Mesendoderm (in vitro differentiated cells): ENCODE measurements around the gene IMMT.

Source experiments
- DNase-seq: peaks from one replicate; pipeline ENCODE4 v3.0.0; 2013
- H2AK5ac ChIP-seq: 2 replicates; pipeline ENCODE4 v1.6.1; 2013; ENCODE audit warnings: low read length, inconsistent platforms
- H2BK120ac ChIP-seq: 2 replicates; pipeline ENCODE4 v1.6.1; 2013; ENCODE audit warnings: low read depth, mild to moderate bottlenecking, low read length, moderate library complexity, mixed read lengths
- H2BK15ac ChIP-seq: replicated peaks from 2 replicates; pipeline ENCODE4 v1.6.1; 2013; ENCODE audit warnings: low read depth, mild to moderate bottlenecking, moderate library complexity
- H2BK5ac ChIP-seq: 2 replicates; pipeline ENCODE4 v1.6.1; 2013; ENCODE audit warnings: low read length, inconsistent platforms
- H3K18ac ChIP-seq: 2 replicates; pipeline ENCODE4 v1.6.1; 2013; ENCODE audit warnings: mild to moderate bottlenecking, low read length, mixed read lengths
- H3K23ac ChIP-seq: one replicate; pipeline ENCODE4 v1.6.1; 2013; ENCODE audit warnings: low read length
- H3K27ac ChIP-seq: 2 replicates; pipeline ENCODE4 v1.5.1; 2013; ENCODE audit warnings: low read depth, mild to moderate bottlenecking, inconsistent platforms, low read length, moderate library complexity
- H3K27me3 ChIP-seq: 2 replicates; pipeline ENCODE4 v1.6.1; 2013; ENCODE audit warnings: low read length, control low read depth, mild to moderate bottlenecking, inconsistent platforms; ENCODE audit not compliant: insufficient read depth, poor library complexity
- H3K36me3 ChIP-seq: 2 replicates; pipeline ENCODE4 v1.6.1; 2013; ENCODE audit warnings: low read length, inconsistent platforms; ENCODE audit not compliant: control insufficient read depth, insufficient read depth
- H3K4ac ChIP-seq: one replicate; pipeline ENCODE4 v1.6.1; 2013; ENCODE audit warnings: low read depth, mild to moderate bottlenecking, low read length, moderate library complexity
- H3K4me1 ChIP-seq: 2 replicates; pipeline ENCODE4 v1.6.1; 2013; ENCODE audit warnings: low read depth, low read length, inconsistent platforms; ENCODE audit not compliant: control insufficient read depth
- H3K4me2 ChIP-seq: 2 replicates; pipeline ENCODE4 v1.6.1; 2013; ENCODE audit warnings: low read length
- H3K4me3 ChIP-seq: 2 replicates; pipeline ENCODE4 v1.5.1; 2013; ENCODE audit warnings: mild to moderate bottlenecking, low read length
- H3K56ac ChIP-seq: one replicate; pipeline ENCODE4 v1.6.1; 2013; ENCODE audit warnings: low read length
- H3K79me1 ChIP-seq: 2 replicates; pipeline ENCODE4 v1.6.1; 2013; ENCODE audit warnings: low read length, inconsistent platforms
- H3K79me2 ChIP-seq: 2 replicates; pipeline ENCODE4 v1.6.1; 2013; ENCODE audit warnings: mild to moderate bottlenecking, low read length; ENCODE audit not compliant: control insufficient read depth, insufficient read depth
- H3K9ac ChIP-seq: 2 replicates; pipeline ENCODE4 v1.6.1; 2013; ENCODE audit warnings: low read length, inconsistent platforms
- H4K5ac ChIP-seq: one replicate; pipeline ENCODE4 v1.6.1; 2013; ENCODE audit warnings: low read length
- H4K8ac ChIP-seq: one replicate; pipeline ENCODE4 v1.6.1; 2013; ENCODE audit warnings: low read depth, mild to moderate bottlenecking, control low read depth, low read length, moderate library complexity
- WGBS: extraction: QIAGEN DNeasy Blood & Tissue Kit; methylation state at CpG from one replicate; pipeline ENCODE4 v1.1.7; 2013; ENCODE audit warnings: low lambda C conversion rate, missing lambda C conversion rate; ENCODE audit not compliant: insufficient coverage; ENCODE audit errors: extremely low coverage; 5-methylcytosine and 5-hydroxymethylcytosine counted together

The IMMT gene

DNA sequence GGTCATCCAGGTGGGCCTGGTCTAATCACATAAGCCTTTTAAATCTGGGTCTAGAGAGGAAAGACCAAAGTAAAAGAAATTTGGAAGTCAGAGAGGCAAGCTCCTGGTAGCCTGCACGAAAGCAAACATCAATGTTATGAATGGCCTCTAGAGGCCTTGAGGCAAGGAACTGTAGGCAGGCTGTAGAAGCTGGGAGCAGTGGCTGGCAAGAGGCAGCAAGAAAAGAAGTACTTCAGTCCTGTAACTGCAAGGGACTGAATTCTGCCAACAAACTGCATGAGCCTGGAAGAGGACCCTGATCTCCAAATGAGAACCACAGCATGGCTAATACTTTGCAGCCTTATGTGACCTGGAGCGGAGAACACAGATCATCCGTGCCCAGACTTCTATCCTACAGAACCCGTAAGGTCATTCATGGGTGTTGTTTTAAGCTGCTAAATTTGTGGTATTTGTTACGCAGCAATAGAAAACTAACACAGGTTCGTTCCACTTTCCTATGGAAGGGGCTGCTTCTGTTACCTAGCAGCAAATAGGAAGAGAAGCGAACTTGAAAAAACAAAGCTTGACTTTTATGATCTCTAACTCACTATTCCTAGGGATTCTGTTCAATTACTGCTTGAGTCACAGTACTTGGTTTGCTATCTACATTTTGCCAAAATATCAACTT, 1.2 kb downstream of the IMMT start:
- H4K8ac ChIP-seq, result no peak overlapping the region
- DNase-seq, result peak; percentile 63

DNA sequence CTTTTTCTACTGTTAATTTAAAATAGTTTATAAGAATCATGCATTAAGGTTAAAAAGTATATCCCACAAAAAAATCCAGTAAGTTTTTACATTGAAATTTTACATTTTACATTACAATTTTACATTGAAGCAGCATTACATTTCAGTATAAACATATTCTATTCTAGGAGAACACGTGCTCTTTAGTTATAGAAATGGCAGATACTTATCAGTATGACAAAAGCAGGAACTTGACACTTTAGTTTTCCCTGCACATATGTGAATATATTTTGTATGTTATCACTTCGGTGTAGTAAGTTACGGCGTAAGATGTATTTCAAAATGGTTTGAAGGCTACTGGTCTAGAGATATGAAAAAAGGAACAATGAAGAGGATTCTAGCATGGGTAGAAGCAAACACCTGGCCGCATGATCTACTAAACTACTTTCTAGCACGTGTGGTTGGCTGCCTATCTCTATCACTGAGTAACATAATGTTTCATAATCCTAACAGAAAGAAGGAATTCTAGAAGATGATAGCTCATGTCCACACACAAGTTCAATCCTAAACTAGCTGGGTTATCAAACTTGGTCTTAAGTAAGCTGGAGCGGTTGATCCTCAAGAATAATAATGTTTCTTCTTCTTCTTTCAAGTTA, 5.4 kb downstream of the IMMT start:
- Histone ChIP-seq H3K56ac (no peak overlapping the region), H3K4me1 (peaks cover 12% of the 10 kb centered on the region), H2BK15ac (no peak overlapping the region), H2BK5ac (no peak overlapping the region), H2BK120ac (no peak overlapping the region), H3K9ac (no peak overlapping the region), H3K27me3 (no peaks in the 10 kb centered on the region), H3K36me3 (peaks cover 1% of the 10 kb centered on the region), H3K79me1 (peaks cover 23% of the 10 kb centered on the region), H3K27ac (no peak overlapping the region), H3K79me2 (peaks cover 67% of the 10 kb centered on the region), H3K4ac (no peak overlapping the region), H2AK5ac (no peak overlapping the region), H3K4me2 (no peak overlapping the region), H3K23ac (no peak overlapping the region), H4K5ac (no peak overlapping the region), H4K8ac (no peak overlapping the region), H3K18ac (no peak overlapping the region), H3K4me3 (no peak overlapping the region)
- WGBS, result 100% methylated on average over 3 of the region's 7 CpGs
- DNase-seq, result no peak

More for the DNA sequence above, 1.2 kb downstream of the IMMT start:
- Histone ChIP-seq H3K4me3 (peak overlapping the region; percentile 89), H3K4me1 (peaks cover 6% of the 10 kb centered on the region), H2AK5ac (peak overlapping the region; percentile 22), H3K56ac (peak overlapping the region; percentile 90), H3K79me1 (peaks cover 15% of the 10 kb centered on the region), H3K4ac (no peak overlapping the region), H3K79me2 (peaks cover 45% of the 10 kb centered on the region), H3K18ac (no peak overlapping the region), H4K5ac (no peak overlapping the region), H3K9ac (peak overlapping the region; percentile 89), H3K36me3 (peaks cover 1% of the 10 kb centered on the region), H2BK120ac (no peak overlapping the region), H2BK5ac (no peak overlapping the region), H3K23ac (no peak overlapping the region), H3K27ac (peak overlapping the region; percentile 19), H3K4me2 (peak overlapping the region; percentile 94), H2BK15ac (no peak overlapping the region), H3K27me3 (no peaks in the 10 kb centered on the region)
- WGBS, result no CpG with 5 or more reads among the region's 7 CpGs

- H4K8ac ChIP-seq, result no peak overlapping the region
- DNase-seq, result no peak
- peaks cover 13% of the 10 kb centered on the region for H3K79me1 ChIP-seq
- H3K4me1 ChIP-seq, result peaks cover 7% of the 10 kb centered on the region
- H2AK5ac ChIP-seq, result no peak overlapping the region
- no peak overlapping the region for H3K4me2 ChIP-seq
- H3K79me2 ChIP-seq, result peaks cover 52% of the 10 kb centered on the region
- H2BK15ac ChIP-seq, result no peak overlapping the region
- peaks cover 1% of the 10 kb centered on the region for H3K36me3 ChIP-seq
- H3K27me3 ChIP-seq, result no peaks in the 10 kb centered on the region
- H3K9ac ChIP-seq, result no peak overlapping the region
- no peak overlapping the region for H3K4ac ChIP-seq
- no peak overlapping the region for H3K56ac ChIP-seq
- no peak overlapping the region for H2BK5ac ChIP-seq
- no peak overlapping the region for H3K4me3 ChIP-seq
- no peak overlapping the region for H4K5ac ChIP-seq
- no peak overlapping the region for H3K27ac ChIP-seq
- H2BK120ac ChIP-seq, result no peak overlapping the region
- no peak overlapping the region for H3K18ac ChIP-seq
- H3K23ac ChIP-seq, result no peak overlapping the region
These were observed 8.8 kb downstream of the IMMT start for GRCh38 chr2:86186431-86186830.

DNA sequence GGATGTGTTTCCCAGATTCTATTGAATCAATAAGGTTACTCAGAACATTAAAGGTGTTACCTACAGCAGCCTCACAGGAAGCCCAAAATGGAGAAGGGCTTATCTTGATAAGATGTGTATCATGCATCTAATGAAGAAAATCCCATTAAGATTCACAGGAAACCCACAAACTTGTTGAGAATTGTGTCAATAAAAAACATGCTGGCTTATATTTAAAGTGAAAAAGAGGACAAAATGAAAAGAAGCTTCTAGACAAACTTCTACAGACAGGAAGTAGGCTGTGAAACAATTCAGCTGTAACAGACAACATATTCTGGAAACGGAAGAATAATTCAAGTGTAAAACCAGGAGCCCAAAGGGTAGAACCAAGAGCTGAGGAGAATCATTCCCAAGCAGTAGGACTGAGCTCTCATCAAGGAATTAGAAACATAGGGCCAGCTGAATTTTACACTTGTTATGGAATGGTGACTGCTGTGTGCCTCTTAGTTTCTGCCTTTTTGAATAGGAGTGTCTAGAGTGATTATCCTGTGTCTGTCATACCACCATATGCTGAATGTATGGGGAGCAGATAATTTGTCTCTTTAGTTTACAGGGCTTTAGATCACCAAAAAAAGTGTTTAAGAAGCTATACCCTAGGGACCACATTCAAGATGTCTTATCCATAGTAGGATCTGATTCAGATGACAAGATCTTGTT, 9.6 kb downstream of the IMMT start:
- no peak overlapping the region for H2BK15ac ChIP-seq
- peaks cover 46% of the 10 kb centered on the region for H3K79me2 ChIP-seq
- H3K27me3 ChIP-seq, result no peaks in the 10 kb centered on the region
- peak overlapping the region; percentile 11 for H3K56ac ChIP-seq
- H2BK5ac ChIP-seq, result no peak overlapping the region
- H4K5ac ChIP-seq, result peak overlapping the region; percentile 6
- no peak overlapping the region for H3K9ac ChIP-seq
- no peak overlapping the region for H4K8ac ChIP-seq
- H3K4me2 ChIP-seq, result no peak overlapping the region
- no peak overlapping the region for H3K4ac ChIP-seq
- no peaks in the 10 kb centered on the region for H3K36me3 ChIP-seq
- peak; percentile 47 for DNase-seq
- H3K4me1 ChIP-seq, result peaks cover 7% of the 10 kb centered on the region
- H2BK120ac ChIP-seq, result no peak overlapping the region
- WGBS, result no CpG with 5 or more reads among the region's 1 CpG
- no peak overlapping the region for H3K27ac ChIP-seq
- no peak overlapping the region for H2AK5ac ChIP-seq
- H3K4me3 ChIP-seq, result no peak overlapping the region
- no peak overlapping the region for H3K23ac ChIP-seq
- H3K79me1 ChIP-seq, result peaks cover 13% of the 10 kb centered on the region
- no peak overlapping the region for H3K18ac ChIP-seq

DNA sequence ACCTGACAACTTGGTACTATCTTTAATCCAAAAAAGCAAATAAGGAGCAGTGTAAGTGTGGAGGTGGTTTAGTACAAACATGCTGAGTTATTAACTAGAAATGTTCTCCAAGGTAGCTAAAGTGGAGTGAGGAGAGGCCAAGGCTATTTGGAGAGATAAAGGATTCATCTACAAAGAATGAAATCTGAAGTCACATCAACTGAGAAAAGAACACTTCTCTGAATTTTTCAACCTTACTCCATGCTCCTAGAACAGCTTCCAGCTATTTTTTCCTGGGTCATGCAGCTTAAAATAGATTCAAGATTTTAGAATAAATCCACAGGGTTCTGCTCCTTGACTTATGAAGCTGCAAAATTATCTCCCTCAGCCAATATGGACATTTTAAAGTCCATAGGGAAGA, 18.7 kb downstream of the IMMT start:
- no peaks in the 10 kb centered on the region for H3K27me3 ChIP-seq
- no peak overlapping the region for H3K23ac ChIP-seq
- H3K4me2 ChIP-seq, result no peak overlapping the region
- no peak overlapping the region for H3K27ac ChIP-seq
- no peak overlapping the region for H4K8ac ChIP-seq
- H3K36me3 ChIP-seq, result no peaks in the 10 kb centered on the region
- peaks cover 4% of the 10 kb centered on the region for H3K79me2 ChIP-seq
- H2BK120ac ChIP-seq, result no peak overlapping the region
- H4K5ac ChIP-seq, result no peak overlapping the region
- H3K4me3 ChIP-seq, result no peak overlapping the region
- H3K4ac ChIP-seq, result no peak overlapping the region
- peaks cover 7% of the 10 kb centered on the region for H3K79me1 ChIP-seq
- no peak overlapping the region for H3K9ac ChIP-seq
- no peak overlapping the region for H3K56ac ChIP-seq
- H2BK15ac ChIP-seq, result no peak overlapping the region
- no peak overlapping the region for H2AK5ac ChIP-seq
- no peak for DNase-seq
- no peak overlapping the region for H3K18ac ChIP-seq
- no peaks in the 10 kb centered on the region for H3K4me1 ChIP-seq
- no peak overlapping the region for H2BK5ac ChIP-seq
